ENCODE measurements around the gene PARP12.

Gene PARP12

GRCh38 chr7:139987691-139988516 lies 74.8 kb downstream of the PARP12 start:
- no peak for DNase-seq

GRCh38 chr7:139985811-139986210 lies 76.9 kb downstream of the PARP12 start:
- no peak for DNase-seq

GRCh38 chr7:139984642-139985539 lies 77.9 kb downstream of the PARP12 start:
- DNase-seq: no peak

- DNase-seq: no peak
These were observed 79.5 kb downstream of the PARP12 start for GRCh38 chr7:139982927-139983920.

- no peak for DNase-seq
These were observed 81.2 kb downstream of the PARP12 start for GRCh38 chr7:139981511-139981895.

GRCh38 chr7:139976838-139977656 lies 85.7 kb downstream of the PARP12 start:
- DNase-seq: no peak

- no peak for DNase-seq
These were observed 86.5 kb downstream of the PARP12 start for GRCh38 chr7:139976055-139976837.

GRCh38 chr7:139974179-139974811 lies 88.5 kb downstream of the PARP12 start:
- no peak for DNase-seq

All from GOT3 (cell line).